Measurements from ENCODE around the gene RAD9A. TPM values are rescaled to one million over a fixed set of nuclear protein-coding genes. Genes with fewer than 3 reads are reported as not detected.
"Not testable (repeated sequence)": the region's sequence is repeated elsewhere in the genome, so short reads cannot be mapped to it uniquely, and the experiment has no call there.

The RAD9A gene
- total RNA-seq, 1 donor from 2014 or later, result 11.1 TPM

DNA sequence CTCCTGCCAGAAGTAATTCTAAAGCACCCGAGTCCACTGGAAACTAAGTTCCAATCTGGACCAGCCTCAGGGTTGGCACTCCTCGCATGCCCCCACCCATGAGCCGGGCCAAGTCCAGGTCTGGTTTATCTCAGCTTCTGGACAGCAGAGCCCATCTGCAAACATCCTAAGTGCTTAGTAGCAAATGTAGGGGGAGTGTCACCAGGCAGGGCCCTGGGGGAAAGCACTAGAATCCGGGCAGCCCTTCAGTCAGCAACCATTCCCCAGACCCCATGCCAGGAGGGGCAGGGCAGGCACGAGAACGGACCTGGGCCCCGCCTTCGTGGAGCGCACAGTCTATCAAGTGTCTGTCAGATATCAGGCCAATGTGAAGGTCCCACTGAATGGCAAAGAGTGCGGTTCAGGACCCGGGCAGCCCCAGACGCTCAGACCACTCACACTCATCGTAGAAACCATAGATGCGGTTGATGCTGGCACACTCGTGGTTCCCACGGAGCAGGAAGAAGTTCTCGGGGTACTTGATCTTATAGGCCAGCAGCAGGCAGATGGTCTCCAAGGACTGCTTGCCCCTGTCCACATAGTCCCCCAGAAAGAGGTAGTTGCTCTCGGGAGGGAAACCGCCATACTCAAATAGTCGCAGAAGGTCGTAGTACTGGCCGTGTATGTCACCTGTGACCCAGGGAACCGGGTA is 8.6 kb downstream of the RAD9A start:
- DNase-seq (ENCODE audit: low spot score), result no peak
- Mint-ChIP-seq H3K27ac (ENCODE audit: unreplicated experiment) (peak overlapping the region; percentile 61), H3K36me3 (ENCODE audit: low read depth) (peaks cover 12% of the 10 kb centered on the region), H3K27me3 (ENCODE audit: low read depth) (no peaks in the 10 kb centered on the region), H3K4me3 (ENCODE audit: unreplicated experiment) (peak overlapping the region; percentile 73), H3K4me1 (ENCODE audit: low read depth) (peaks cover 20% of the 10 kb centered on the region), H3K9me3 (ENCODE audit: low read depth) (no peaks in the 10 kb centered on the region)
- TF ChIP-seq, protein P1, sequence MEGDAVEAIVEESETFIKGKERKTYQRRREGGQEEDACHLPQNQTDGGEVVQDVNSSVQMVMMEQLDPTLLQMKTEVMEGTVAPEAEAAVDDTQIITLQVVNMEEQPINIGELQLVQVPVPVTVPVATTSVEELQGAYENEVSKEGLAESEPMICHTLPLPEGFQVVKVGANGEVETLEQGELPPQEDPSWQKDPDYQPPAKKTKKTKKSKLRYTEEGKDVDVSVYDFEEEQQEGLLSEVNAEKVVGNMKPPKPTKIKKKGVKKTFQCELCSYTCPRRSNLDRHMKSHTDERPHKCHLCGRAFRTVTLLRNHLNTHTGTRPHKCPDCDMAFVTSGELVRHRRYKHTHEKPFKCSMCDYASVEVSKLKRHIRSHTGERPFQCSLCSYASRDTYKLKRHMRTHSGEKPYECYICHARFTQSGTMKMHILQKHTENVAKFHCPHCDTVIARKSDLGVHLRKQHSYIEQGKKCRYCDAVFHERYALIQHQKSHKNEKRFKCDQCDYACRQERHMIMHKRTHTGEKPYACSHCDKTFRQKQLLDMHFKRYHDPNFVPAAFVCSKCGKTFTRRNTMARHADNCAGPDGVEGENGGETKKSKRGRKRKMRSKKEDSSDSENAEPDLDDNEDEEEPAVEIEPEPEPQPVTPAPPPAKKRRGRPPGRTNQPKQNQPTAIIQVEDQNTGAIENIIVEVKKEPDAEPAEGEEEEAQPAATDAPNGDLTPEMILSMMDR (IDR thresholded peaks at IDR 0.05), result no peak

DNA sequence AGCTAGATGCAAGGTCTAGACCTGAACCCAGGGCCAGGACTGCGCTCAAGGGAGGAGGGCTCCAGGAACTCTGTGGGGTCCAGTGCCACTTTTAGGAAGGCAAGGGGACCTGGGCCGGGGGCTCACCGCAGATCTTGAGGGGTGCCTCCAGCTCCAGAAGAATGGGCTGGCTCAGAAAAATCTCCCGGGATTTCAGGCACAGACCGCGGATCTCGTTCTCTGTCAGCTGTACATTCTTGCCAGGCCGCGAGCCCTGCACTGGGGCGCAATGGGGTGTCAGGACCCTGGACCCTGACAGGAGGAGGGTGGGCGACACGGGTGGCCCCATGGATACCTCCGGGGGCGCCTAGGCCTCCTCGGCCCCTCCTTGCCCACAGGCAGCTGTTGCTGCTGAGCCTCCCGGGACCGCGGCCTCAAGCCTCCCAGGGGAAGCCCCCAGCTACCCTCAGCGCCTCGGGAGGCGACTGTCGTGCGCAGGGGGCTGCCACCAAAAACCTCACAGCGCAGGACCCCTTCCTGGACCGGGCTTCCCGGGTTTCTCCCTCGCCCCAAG is 9.2 kb downstream of the RAD9A start:
- Mint-ChIP-seq H3K4me1 (ENCODE audit: low read depth) (peaks cover 20% of the 10 kb centered on the region), H3K4me3 (ENCODE audit: unreplicated experiment) (peak overlapping the region; percentile 73), H3K27me3 (ENCODE audit: low read depth) (no peaks in the 10 kb centered on the region), H3K27ac (ENCODE audit: unreplicated experiment) (peak overlapping the region; percentile 17), H3K9me3 (ENCODE audit: low read depth) (no peaks in the 10 kb centered on the region), H3K36me3 (ENCODE audit: low read depth) (peaks cover 12% of the 10 kb centered on the region)
- no peak for DNase-seq (ENCODE audit: low spot score)
- TF ChIP-seq, protein P1 (IDR thresholded peaks at IDR 0.05), result no peak

DNA sequence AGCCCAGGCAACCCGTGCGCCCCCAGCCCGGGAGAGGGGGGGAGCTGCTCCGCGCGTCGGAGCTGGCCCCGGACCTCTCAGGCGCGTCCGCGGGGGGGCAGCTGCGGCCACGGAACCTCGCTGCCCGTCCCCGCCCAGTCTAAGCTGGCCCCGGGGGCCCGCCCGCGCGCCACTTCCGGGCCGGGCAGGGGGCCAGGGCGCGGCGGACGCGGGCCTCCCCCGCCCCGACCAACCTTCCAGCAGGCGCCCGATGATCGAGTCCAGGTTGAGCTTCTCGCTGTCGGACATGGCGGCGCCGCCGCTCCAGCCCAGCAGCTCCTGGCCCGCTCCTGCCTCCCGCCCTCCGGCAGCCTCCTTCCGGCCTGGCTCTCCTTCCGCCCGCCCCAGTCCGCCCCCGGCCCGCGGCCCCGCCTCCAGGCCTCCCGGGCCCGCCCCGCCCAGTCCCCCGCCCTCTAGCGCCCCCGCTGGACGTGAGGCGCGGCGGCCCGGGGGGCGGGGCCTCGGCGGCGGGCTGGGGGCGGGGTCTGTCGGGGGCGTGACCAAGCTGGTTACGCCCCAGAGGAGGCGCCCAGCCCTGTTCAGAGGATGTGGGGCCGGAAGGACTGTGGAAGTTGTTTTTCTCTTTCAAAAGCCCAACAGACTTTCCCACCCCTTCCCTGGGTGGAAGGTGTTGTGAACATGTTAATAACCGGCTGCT is 9.9 kb downstream of the RAD9A start, which contains the start of gene PPP1CA:
PPP1CA (minus strand) TSS at position 364 of the 697 bp plus-strand sequence; CDS start at position 288, 76 bp downstream.
- peaks cover 12% of the 10 kb centered on the region for H3K36me3 Mint-ChIP-seq (ENCODE audit: low read depth)
- H3K4me3 Mint-ChIP-seq (ENCODE audit: unreplicated experiment), result peak within 1 kb of the TSS; percentile 73
- H3K27ac Mint-ChIP-seq (ENCODE audit: unreplicated experiment), result peak within 1 kb of the TSS; percentile 59
- TF ChIP-seq, protein P1 (IDR thresholded peaks at IDR 0.05), result peak; percentile 77
- DNase-seq (ENCODE audit: low spot score), result no peak
- H3K9me3 Mint-ChIP-seq (ENCODE audit: low read depth), result no peaks in the 10 kb centered on the region
- H3K4me1 Mint-ChIP-seq (ENCODE audit: low read depth), result peaks cover 20% of the 10 kb centered on the region
- H3K27me3 Mint-ChIP-seq (ENCODE audit: low read depth), result no peaks in the 10 kb centered on the region

DNA sequence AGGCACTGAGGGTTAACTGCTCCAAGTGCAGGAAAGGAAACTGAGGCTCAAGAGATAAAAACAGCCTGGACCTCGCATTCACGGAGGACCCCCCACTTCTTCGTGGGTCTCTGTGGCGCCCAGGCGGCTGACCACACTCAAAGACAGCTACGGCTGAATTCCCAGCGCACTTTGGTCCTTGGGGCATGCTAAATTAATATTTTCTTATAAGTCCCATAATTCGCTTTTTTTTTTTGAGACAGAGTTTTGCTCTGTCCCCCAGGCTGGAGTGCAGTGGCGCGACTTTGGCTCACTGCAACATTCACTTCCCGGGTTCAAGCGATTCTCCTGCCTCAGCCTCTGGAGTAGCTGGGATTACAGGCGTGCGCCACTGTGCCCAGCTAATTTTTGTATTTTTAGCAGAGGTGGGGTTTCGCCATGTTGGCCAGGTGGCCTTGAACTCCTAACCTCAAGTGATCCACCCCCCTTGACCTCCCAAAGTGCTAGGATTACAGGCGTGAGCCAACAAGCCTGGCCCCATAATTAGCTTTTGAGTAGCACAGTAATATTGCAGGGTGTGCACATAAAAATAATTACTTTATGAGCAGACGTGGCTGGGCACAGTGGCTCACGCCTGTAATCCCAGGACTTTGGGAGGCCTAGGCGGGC is 10.5 kb downstream of the RAD9A start:
- peak overlapping the region; percentile 59 for H3K27ac Mint-ChIP-seq (ENCODE audit: unreplicated experiment)
- peaks cover 10% of the 10 kb centered on the region for H3K36me3 Mint-ChIP-seq (ENCODE audit: low read depth)
- H3K9me3 Mint-ChIP-seq (ENCODE audit: low read depth); DNase-seq (ENCODE audit: low spot score); H3K27me3 Mint-ChIP-seq (ENCODE audit: low read depth): not testable (repeated sequence)
- peaks cover 20% of the 10 kb centered on the region for H3K4me1 Mint-ChIP-seq (ENCODE audit: low read depth)
- H3K4me3 Mint-ChIP-seq (ENCODE audit: unreplicated experiment), result peak overlapping the region; percentile 36

DNA sequence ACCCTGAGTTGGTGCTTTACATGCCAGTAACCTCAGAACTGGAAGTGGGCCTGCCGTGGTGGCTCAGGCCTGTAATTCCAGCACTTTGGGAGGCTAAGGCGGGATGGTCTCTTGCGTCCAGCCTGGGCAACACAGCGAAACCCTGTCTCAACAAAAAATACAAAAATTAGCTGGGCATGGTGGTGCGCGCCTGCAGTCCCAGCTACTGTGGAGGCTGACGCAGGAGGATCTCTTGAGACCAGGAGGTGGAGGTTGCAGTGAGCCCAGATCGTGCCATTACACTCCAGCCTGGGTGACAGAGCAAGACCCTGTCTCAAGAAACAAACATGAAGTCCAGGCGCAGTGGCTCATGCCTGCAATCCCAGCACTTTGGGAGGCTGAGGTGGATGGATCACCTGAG is 11.3 kb downstream of the RAD9A start:
- not testable (repeated sequence) for H3K4me3 Mint-ChIP-seq (ENCODE audit: unreplicated experiment); H3K27ac Mint-ChIP-seq (ENCODE audit: unreplicated experiment); H3K27me3 Mint-ChIP-seq (ENCODE audit: low read depth); DNase-seq (ENCODE audit: low spot score); H3K9me3 Mint-ChIP-seq (ENCODE audit: low read depth); H3K36me3 Mint-ChIP-seq (ENCODE audit: low read depth)
- H3K4me1 Mint-ChIP-seq (ENCODE audit: low read depth), result peaks cover 20% of the 10 kb centered on the region
